SK-N-MC (cell line): ENCODE results near the gene ANKRD30B.
"Not testable (repeated sequence)": the region's sequence is repeated elsewhere in the genome, so short reads cannot be mapped to it uniquely, and the experiment has no call there.

Experiments used
- DNase-seq: peaks from one replicate; pipeline ENCODE4 v3.0.0-alpha.2; 2011; ENCODE audit warnings: low read depth, low spot score
- H3K27ac ChIP-seq: fragments of 200-600 bp; sonication (generic); 2 replicates; pipeline ENCODE4 v1.5.1; 2016; ENCODE audit warnings: mixed run types
- H3K36me3 ChIP-seq: fragments of 200-600 bp; sonication (generic); 2 replicates; pipeline ENCODE4 v1.6.1; 2017; ENCODE audit warnings: antibody characterized with exemption, low read length, mixed read lengths; ENCODE audit not compliant: insufficient read depth
- H3K4me3 ChIP-seq: fragments of 200-600 bp; sonication (generic); 2 replicates; pipeline ENCODE4 v1.5.1; 2016
- H3K9ac ChIP-seq: fragments of 200-600 bp; sonication (generic); 2 replicates; pipeline ENCODE4 v1.8.0; 2017; ENCODE audit warnings: mixed run types, mixed read lengths; ENCODE audit not compliant: insufficient read length
- H3K9me3 ChIP-seq: fragments of 200-600 bp; sonication (generic); 2 replicates; pipeline ENCODE4 v1.6.1; 2017; ENCODE audit warnings: low read depth, mild to moderate bottlenecking, antibody characterized with exemption, low read length, moderate library complexity, mixed read lengths
- EZH2 ChIP-seq: fragments of 200-600 bp; sonication (generic); IDR thresholded peaks from one replicate; pipeline ENCODE4 v1.6.1; 2017; ENCODE audit warnings: antibody characterized with exemption
- FOXP2 ChIP-seq: optimal IDR thresholded peaks from 2 replicates; pipeline ENCODE3; 2011; ENCODE audit warnings: mild to moderate bottlenecking, moderate library complexity; ENCODE audit not compliant: insufficient read depth; ENCODE audit errors: extremely low read length, control extremely low read depth
- POLR2AphosphoS5 ChIP-seq: IDR thresholded peaks from 2 replicates; pipeline ENCODE4 v1.6.1; 2012; ENCODE audit warnings: mild to moderate bottlenecking, low read depth, low read length, borderline replicate concordance

The ANKRD30B gene

GRCh38 chr18:14747513-14748474 is at the start of gene ANKRD30B:
ANKRD30B (plus strand) TSS chr18:14748172; CDS start chr18:14748420, 248 bp downstream.
- no peak within 1 kb of the TSS for H3K27ac ChIP-seq
- no peak within 1 kb of the TSS for H3K4me3 ChIP-seq
- H3K9me3 ChIP-seq: no peaks in the 10 kb centered on the region
- no peak within 1 kb of the TSS for H3K9ac ChIP-seq
- H3K36me3 ChIP-seq: no peaks in the 10 kb centered on the region
- no peak for DNase-seq
- no peak for TF ChIP-seq POLR2AphosphoS5
- no peak for TF ChIP-seq FOXP2
- no peak for TF ChIP-seq EZH2

GRCh38 chr18:14701286-14702040 is 46.5 kb upstream of the ANKRD30B start:
- not testable (repeated sequence) for H3K36me3 ChIP-seq, DNase-seq, H3K9ac ChIP-seq, H3K9me3 ChIP-seq, H3K4me3 ChIP-seq, H3K27ac ChIP-seq

GRCh38 chr18:14709761-14710160 is 38.2 kb upstream of the ANKRD30B start:
- not testable (repeated sequence) for H3K9ac ChIP-seq, H3K9me3 ChIP-seq, H3K27ac ChIP-seq, DNase-seq, H3K36me3 ChIP-seq, H3K4me3 ChIP-seq

GRCh38 chr18:14721569-14721968 is 26.4 kb upstream of the ANKRD30B start:
- H3K4me3 ChIP-seq, DNase-seq, H3K27ac ChIP-seq: not testable (repeated sequence)

GRCh38 chr18:14739056-14739455 is 8.9 kb upstream of the ANKRD30B start:
- H3K36me3 ChIP-seq, H3K9me3 ChIP-seq, DNase-seq, H3K9ac ChIP-seq, H3K27ac ChIP-seq, H3K4me3 ChIP-seq: not testable (repeated sequence)

More at GRCh38 chr18:14721569-14721968, 26.4 kb upstream of the ANKRD30B start:
- H3K9ac ChIP-seq, H3K36me3 ChIP-seq, H3K9me3 ChIP-seq: not testable (repeated sequence)

- Histone ChIP-seq H3K4me3 (no peak overlapping the region), H3K9ac (no peak overlapping the region), H3K36me3 (no peaks in the 10 kb centered on the region), H3K27ac (no peak overlapping the region), H3K9me3 (no peaks in the 10 kb centered on the region)
- TF ChIP-seq FOXP2 (no peak), POLR2AphosphoS5 (no peak), EZH2 (no peak)
- no peak for DNase-seq
Measured at GRCh38 chr18:14746897-14747296, 1.1 kb upstream of the ANKRD30B start.

GRCh38 chr18:14748496-14748895 is 524 bp downstream of the ANKRD30B start:
- H3K9ac ChIP-seq: no peak overlapping the region
- H3K27ac ChIP-seq: no peak overlapping the region
- no peak overlapping the region for H3K4me3 ChIP-seq
- no peaks in the 10 kb centered on the region for H3K36me3 ChIP-seq
- DNase-seq: no peak
- TF ChIP-seq POLR2AphosphoS5: no peak
- no peak for TF ChIP-seq EZH2
- TF ChIP-seq FOXP2: no peak
- H3K9me3 ChIP-seq: no peaks in the 10 kb centered on the region

GRCh38 chr18:14763566-14763965 is 15.6 kb downstream of the ANKRD30B start:
- H3K9ac ChIP-seq, H3K9me3 ChIP-seq, H3K27ac ChIP-seq, H3K36me3 ChIP-seq, DNase-seq, H3K4me3 ChIP-seq: not testable (repeated sequence)

GRCh38 chr18:14767474-14767873 is 19.5 kb downstream of the ANKRD30B start:
- no peak for DNase-seq
- no peaks in the 10 kb centered on the region for H3K9me3 ChIP-seq
- no peak overlapping the region for H3K27ac ChIP-seq
- TF ChIP-seq POLR2AphosphoS5 (no peak), FOXP2 (no peak), EZH2 (no peak)
- no peak overlapping the region for H3K9ac ChIP-seq
- no peaks in the 10 kb centered on the region for H3K36me3 ChIP-seq
- H3K4me3 ChIP-seq: no peak overlapping the region
